PC-3 (cell line): ENCODE measurements around the gene ASCL4. TPM values are rescaled to one million over a fixed set of nuclear protein-coding genes. Genes with fewer than 3 reads are reported as not detected.
A peak's percentile ranks its signal among the peaks of the same experiment; 100 is the strongest.

Source experiments
- ATAC-seq: fragments of 200-7000 bp; cut with Tn5 transposase; 2 replicates; pipeline ENCODE4 v1.9.1; 2020; ENCODE audit warnings: mild to moderate bottlenecking, moderate library complexity
- BruUV-seq: library from RNA; stranded (reverse); fragments of 400-500 nt; replicated peaks from 2 replicates; lab custom pipeline; 2021; lab: Mats Ljungman, UMichigan
- CTCF ChIA-PET: fragments of 300-600 bp; sonication (Branson Sonifier 250); formaldehyde crosslinking; loops from one replicate; lab custom pipeline; 2022; ENCODE audit warnings: antibody characterized with exemption; lab: Charles Lee
- POLR2A ChIA-PET: fragments of 300-600 bp; sonication (Branson Sonifier 250); formaldehyde crosslinking; loops from one replicate; lab custom pipeline; 2022; ENCODE audit warnings: antibody characterized with exemption; ENCODE audit not compliant: unreplicated experiment; lab: Charles Lee
- DNase-seq: peaks from one replicate; pipeline ENCODE4 v3.0.0-alpha.2; 2015
- H2AFZ ChIP-seq: fragments of 300-600 bp; sonication (generic); 2 replicates; pipeline ENCODE4 v1.6.0; 2016; ENCODE audit warnings: antibody characterized with exemption, low read length
- H3F3A ChIP-seq: fragments of 300-600 bp; sonication (generic); one replicate; pipeline ENCODE4 v1.6.0; 2017; ENCODE audit warnings: antibody characterized with exemption, low read length, control low read depth, mild to moderate bottlenecking; ENCODE audit not compliant: unreplicated experiment
- H3K27ac ChIP-seq: fragments of 300-600 bp; sonication (generic); 2 replicates; pipeline ENCODE4 v1.5.1; 2016; ENCODE audit warnings: mild to moderate bottlenecking, low read length
- H3K27me3 ChIP-seq: fragments of 300-600 bp; sonication (generic); 2 replicates; pipeline ENCODE4 v1.6.1; 2016; ENCODE audit warnings: low read length, mixed read lengths
- H3K36me3 ChIP-seq: fragments of 300-600 bp; sonication (generic); 2 replicates; pipeline ENCODE4 v1.6.1; 2016; ENCODE audit warnings: low read depth, mixed run types, low read length, mixed read lengths
- H3K4me1 ChIP-seq: fragments of 300-600 bp; sonication (generic); 2 replicates; pipeline ENCODE4 v1.5.1; 2016; ENCODE audit warnings: low read length; ENCODE audit not compliant: insufficient read depth
- H3K4me2 ChIP-seq: fragments of 300-600 bp; sonication (generic); 2 replicates; pipeline ENCODE4 v1.6.0; 2016; ENCODE audit warnings: low read length
- H3K4me3 ChIP-seq: fragments of 300-600 bp; sonication (generic); 2 replicates; pipeline ENCODE4 v1.5.1; 2016; ENCODE audit warnings: mild to moderate bottlenecking, low read length, mixed read lengths
- H3K79me2 ChIP-seq: fragments of 300-600 bp; sonication (generic); 2 replicates; pipeline ENCODE4 v1.6.1; 2017; ENCODE audit warnings: low read length, mixed read lengths
- H3K9ac ChIP-seq: fragments of 300-600 bp; sonication (generic); 2 replicates; pipeline ENCODE4 v1.6.0; 2016; ENCODE audit warnings: mild to moderate bottlenecking, low read length
- H3K9me2 ChIP-seq: fragments of 300-600 bp; sonication (generic); replicated peaks from 2 replicates; pipeline ENCODE4 v1.6.1; 2016; ENCODE audit warnings: mixed run types, low read length, mixed read lengths
- H3K9me3 ChIP-seq: fragments of 300-600 bp; sonication (generic); 2 replicates; pipeline ENCODE4 v1.6.1; 2016; ENCODE audit warnings: low read length, mixed read lengths
- H4K20me1 ChIP-seq: fragments of 300-600 bp; sonication (generic); 2 replicates; pipeline ENCODE4 v1.6.1; 2016; ENCODE audit warnings: low read length, mixed read lengths
- EZH2 ChIP-seq: fragments of 300-600 bp; sonication (generic); IDR thresholded peaks from one replicate; pipeline ENCODE4 v1.6.1; 2017; ENCODE audit warnings: antibody characterized with exemption, mild to moderate bottlenecking, low read length; ENCODE audit not compliant: unreplicated experiment
- EZH2phosphoT487 ChIP-seq: fragments of 300-600 bp; sonication (generic); IDR thresholded peaks from 2 replicates; pipeline ENCODE4 v1.6.1; 2018; ENCODE audit warnings: mild to moderate bottlenecking, antibody characterized with exemption, low read length, borderline replicate concordance
- intact Hi-C: fragments of 100-400 bp; cut with micrococcal nuclease; formaldehyde crosslinking; loops from 2 replicates; pipeline ENCODE4 v1.9.0; 2023
- total RNA-seq: library from RNA; depleted of rRNA; stranded (reverse); fragments of >200 nt; gene quantifications from 2 replicates; pipeline ENCODE4 v1.2.3, GENCODE V29; 2014
- TF ChIP-seq, protein P1 (sequence below): fragments of 300-600 bp; sonication (generic); conservative IDR thresholded peaks from 2 replicates; pipeline ENCODE4 v1.5.1; 2017; ENCODE audit warnings: antibody characterized with exemption, low read depth, mild to moderate bottlenecking, low read length

Gene ASCL4
- total RNA-seq, 1 experiment from 2014 or later = not detected

DNA sequence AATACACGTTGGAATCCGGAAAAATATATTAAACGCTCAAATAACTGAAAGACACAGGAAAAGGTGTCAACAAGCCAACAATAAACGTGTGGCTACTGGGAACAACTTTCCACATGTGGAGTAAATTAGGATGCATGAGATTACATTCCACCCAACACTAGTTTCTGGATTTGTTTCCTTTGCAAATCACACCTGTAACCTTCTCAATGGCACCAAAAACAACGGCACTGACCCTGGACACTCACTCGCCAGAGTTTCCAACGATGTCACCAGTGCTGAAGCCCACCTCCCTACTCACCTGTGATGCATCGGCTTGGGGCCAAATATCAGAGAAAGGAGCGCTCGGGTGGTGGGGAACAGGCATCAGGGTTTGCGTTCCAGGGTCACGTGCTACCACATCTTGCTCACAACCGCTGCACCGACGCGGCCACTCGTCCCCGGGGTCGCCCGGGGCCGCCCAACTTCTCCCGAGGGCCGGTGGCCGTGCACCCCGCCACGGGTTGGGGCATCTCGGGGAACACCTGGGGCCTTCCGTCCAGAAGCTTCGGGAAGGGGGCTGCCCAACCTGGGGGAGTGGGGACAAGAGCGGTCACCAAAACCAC, 14.2 kb upstream of the ASCL4 start:
- Histone ChIP-seq H3K27me3 (no peaks in the 10 kb centered on the region), H3K9ac (peak overlapping the region; percentile 81), H3K79me2 (peaks cover 43% of the 10 kb centered on the region), H2AFZ (peak overlapping the region; percentile 16), H3K27ac (peak overlapping the region; percentile 57; the same call in 1 of the 2 replicates), H3K4me2 (peak overlapping the region; percentile 86), H3K36me3 (peaks cover 28% of the 10 kb centered on the region), H3K4me1 (peaks cover 17% of the 10 kb centered on the region), H3K4me3 (peak overlapping the region; percentile 80), H3K9me3 (no peaks in the 10 kb centered on the region), H3F3A (no peaks in the 10 kb centered on the region), H3K9me2 (no peaks in the 10 kb centered on the region), H4K20me1 (peaks cover 6% of the 10 kb centered on the region; the same call in 1 of the 2 replicates)
- DNase-seq (peak; percentile 33), ATAC-seq (peak; percentile 8)
- BruUV-seq = no TSS peak
- TF ChIP-seq EZH2 = no peak
- no peak for TF ChIP-seq EZH2phosphoT487
- TF ChIP-seq, protein P1, sequence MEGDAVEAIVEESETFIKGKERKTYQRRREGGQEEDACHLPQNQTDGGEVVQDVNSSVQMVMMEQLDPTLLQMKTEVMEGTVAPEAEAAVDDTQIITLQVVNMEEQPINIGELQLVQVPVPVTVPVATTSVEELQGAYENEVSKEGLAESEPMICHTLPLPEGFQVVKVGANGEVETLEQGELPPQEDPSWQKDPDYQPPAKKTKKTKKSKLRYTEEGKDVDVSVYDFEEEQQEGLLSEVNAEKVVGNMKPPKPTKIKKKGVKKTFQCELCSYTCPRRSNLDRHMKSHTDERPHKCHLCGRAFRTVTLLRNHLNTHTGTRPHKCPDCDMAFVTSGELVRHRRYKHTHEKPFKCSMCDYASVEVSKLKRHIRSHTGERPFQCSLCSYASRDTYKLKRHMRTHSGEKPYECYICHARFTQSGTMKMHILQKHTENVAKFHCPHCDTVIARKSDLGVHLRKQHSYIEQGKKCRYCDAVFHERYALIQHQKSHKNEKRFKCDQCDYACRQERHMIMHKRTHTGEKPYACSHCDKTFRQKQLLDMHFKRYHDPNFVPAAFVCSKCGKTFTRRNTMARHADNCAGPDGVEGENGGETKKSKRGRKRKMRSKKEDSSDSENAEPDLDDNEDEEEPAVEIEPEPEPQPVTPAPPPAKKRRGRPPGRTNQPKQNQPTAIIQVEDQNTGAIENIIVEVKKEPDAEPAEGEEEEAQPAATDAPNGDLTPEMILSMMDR = no peak
- ChIA-PET POLR2A (interaction anchor here (0.6 kb wide), 1 partner anchor 266 kb away, joined by 4 read pairs; no protein-coding TSS in a partner anchor), CTCF (no interaction called here)
- intact Hi-C loops = loop anchor here (2.0 kb wide), 2 partner anchors 16 to 124 kb away; no protein-coding TSS in a partner anchor

DNA sequence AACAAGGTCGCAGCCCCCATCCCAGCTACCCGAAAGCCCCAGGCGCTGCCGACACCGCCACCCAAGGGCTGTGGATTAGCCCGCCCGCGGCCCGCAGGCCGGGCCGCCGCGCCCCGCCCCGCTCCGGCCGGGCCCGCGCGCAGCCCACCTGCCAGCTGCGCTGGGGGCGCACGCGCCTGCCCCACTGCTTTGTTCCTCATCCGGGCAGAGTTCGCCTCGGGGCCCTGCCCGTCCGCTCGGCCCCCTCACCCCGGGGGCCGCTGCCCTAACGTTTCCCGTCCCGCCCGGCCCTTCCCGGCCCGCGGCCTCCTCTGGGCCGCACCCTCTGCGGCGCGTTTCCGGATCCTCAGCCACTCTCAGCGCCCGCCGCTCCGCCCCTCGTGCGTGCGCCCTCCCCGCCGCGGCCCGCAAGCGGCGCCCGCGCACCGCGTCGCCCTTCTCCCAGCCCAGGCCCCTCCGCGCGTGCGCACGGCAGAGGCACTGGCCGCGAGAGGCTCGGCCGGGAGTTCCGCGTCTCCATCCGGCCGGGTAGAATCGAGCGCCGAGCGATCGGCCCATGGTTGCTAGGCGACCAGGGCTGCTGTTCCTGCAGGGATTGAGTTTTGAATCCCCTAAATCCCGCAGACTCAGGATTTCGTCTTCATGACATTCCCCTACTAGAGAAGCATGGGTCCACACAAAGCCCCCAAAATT, 13.5 kb upstream of the ASCL4 start, which contains the start of gene PRDM4:
TSS of gene PRDM4 (minus strand) at position 329 of the 693 bp plus-strand sequence. CDS start 622 bp downstream, outside the sequence.
- H3K79me2 ChIP-seq = peaks cover 43% of the 10 kb centered on the region
- ChIA-PET POLR2A (no interaction called here), CTCF (no interaction called here)

More for the DNA sequence above, 13.5 kb upstream of the ASCL4 start, which contains the start of gene PRDM4:
- Histone ChIP-seq H3F3A (no peaks in the 10 kb centered on the region), H4K20me1 (peaks cover 6% of the 10 kb centered on the region; the same call in 1 of the 2 replicates), H3K4me3 (peak within 1 kb of the TSS; percentile 80), H2AFZ (peak within 1 kb of the TSS; percentile 89), H3K4me2 (peak within 1 kb of the TSS; percentile 86), H3K4me1 (peaks cover 17% of the 10 kb centered on the region), H3K27ac (peak within 1 kb of the TSS; percentile 57; the same call in 1 of the 2 replicates), H3K9me3 (no peaks in the 10 kb centered on the region), H3K9me2 (no peaks in the 10 kb centered on the region), H3K36me3 (peaks cover 24% of the 10 kb centered on the region), H3K27me3 (no peaks in the 10 kb centered on the region), H3K9ac (peak within 1 kb of the TSS; percentile 81)
- BruUV-seq = no TSS peak
- DNase-seq = peak; percentile 98
- peak; percentile 93 for ATAC-seq
- intact Hi-C loops = loop anchor here (2.0 kb wide), 2 partner anchors 16 to 124 kb away; no protein-coding TSS in a partner anchor
- TF ChIP-seq, protein P1 = peak; percentile 36; the same call in 1 of the 2 replicates
- TF ChIP-seq EZH2phosphoT487 = no peak
- TF ChIP-seq EZH2 = no peak
